Tibial nerve (tissue), 4 donors: ENCODE results near the gene MAP3K1.

ENCODE experiments used
- EP300 ChIP-seq, 2 donors: sonication (generic); formaldehyde crosslinking; IDR thresholded peaks; one replicate each; pipeline ENCODE4 v1.6.1; 2017; ENCODE audit warnings: antibody characterized with exemption in 2 of 2, mild to moderate bottlenecking in 1 of 2
- POLR2A ChIP-seq, 2 donors: fragments of 450-650 bp; IDR thresholded peaks; one replicate each; pipeline ENCODE4 v1.6.1; 2017; ENCODE audit warnings: antibody characterized with exemption in 2 of 2, mild to moderate bottlenecking in 2 of 2, moderate library complexity in 2 of 2
- TF ChIP-seq, protein P1 (sequence below), 5 experiments: fragments of 200-600 bp in 3 of 5; fragments of 450-650 bp in 2 of 5; sonication (generic) in 3 of 5; IDR thresholded peaks; one replicate each; pipeline ENCODE4 v1.5.1; 2016 to 2019; ENCODE audit warnings: antibody characterized with exemption in 5 of 5, mild to moderate bottlenecking in 3 of 5, moderate library complexity in 2 of 5

DNA sequence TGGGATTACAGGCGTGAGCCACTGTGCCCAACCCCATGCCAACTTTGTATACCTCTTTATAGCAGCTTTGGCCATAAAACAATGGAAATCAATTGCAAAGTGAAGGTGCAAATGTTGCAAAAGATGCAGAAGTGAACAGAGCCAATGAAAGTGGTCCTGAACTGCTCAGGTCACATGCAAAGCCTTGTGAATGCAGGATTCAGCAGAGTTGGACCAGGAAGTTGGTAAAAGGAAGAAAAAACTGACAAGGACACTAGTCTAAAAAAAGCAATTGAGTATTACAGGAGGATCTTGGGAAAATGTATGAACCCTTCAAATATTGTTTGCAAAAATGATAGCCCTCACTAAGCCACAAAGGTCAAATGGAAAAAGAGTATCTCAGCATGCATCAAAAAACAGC is 4.5 kb upstream of the MAP3K1 start:
- TF ChIP-seq, protein P1, sequence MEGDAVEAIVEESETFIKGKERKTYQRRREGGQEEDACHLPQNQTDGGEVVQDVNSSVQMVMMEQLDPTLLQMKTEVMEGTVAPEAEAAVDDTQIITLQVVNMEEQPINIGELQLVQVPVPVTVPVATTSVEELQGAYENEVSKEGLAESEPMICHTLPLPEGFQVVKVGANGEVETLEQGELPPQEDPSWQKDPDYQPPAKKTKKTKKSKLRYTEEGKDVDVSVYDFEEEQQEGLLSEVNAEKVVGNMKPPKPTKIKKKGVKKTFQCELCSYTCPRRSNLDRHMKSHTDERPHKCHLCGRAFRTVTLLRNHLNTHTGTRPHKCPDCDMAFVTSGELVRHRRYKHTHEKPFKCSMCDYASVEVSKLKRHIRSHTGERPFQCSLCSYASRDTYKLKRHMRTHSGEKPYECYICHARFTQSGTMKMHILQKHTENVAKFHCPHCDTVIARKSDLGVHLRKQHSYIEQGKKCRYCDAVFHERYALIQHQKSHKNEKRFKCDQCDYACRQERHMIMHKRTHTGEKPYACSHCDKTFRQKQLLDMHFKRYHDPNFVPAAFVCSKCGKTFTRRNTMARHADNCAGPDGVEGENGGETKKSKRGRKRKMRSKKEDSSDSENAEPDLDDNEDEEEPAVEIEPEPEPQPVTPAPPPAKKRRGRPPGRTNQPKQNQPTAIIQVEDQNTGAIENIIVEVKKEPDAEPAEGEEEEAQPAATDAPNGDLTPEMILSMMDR (IDR thresholded peaks at IDR 0.05) = no peak
- TF ChIP-seq POLR2A (IDR thresholded peaks at IDR 0.05) (no peak), EP300 (IDR thresholded peaks at IDR 0.05) (no peak)
